Stimulated activated CD4-positive, alpha-beta T cell treated with anti-CD3 and anti-CD28 coated beads, Interleukin-2, amount 100 ng/mL, for 24 hours (primary cell): ENCODE measurements around the gene UGT1A9.
"Not testable (repeated sequence)": the region's sequence is repeated elsewhere in the genome, so short reads cannot be mapped to it uniquely, and the experiment has no call there.

Experiments used
- DNase-seq, 2 donors: peaks; one replicate each; pipeline ENCODE4 v3.0.0-alpha.2; 2020

Gene UGT1A9

DNA sequence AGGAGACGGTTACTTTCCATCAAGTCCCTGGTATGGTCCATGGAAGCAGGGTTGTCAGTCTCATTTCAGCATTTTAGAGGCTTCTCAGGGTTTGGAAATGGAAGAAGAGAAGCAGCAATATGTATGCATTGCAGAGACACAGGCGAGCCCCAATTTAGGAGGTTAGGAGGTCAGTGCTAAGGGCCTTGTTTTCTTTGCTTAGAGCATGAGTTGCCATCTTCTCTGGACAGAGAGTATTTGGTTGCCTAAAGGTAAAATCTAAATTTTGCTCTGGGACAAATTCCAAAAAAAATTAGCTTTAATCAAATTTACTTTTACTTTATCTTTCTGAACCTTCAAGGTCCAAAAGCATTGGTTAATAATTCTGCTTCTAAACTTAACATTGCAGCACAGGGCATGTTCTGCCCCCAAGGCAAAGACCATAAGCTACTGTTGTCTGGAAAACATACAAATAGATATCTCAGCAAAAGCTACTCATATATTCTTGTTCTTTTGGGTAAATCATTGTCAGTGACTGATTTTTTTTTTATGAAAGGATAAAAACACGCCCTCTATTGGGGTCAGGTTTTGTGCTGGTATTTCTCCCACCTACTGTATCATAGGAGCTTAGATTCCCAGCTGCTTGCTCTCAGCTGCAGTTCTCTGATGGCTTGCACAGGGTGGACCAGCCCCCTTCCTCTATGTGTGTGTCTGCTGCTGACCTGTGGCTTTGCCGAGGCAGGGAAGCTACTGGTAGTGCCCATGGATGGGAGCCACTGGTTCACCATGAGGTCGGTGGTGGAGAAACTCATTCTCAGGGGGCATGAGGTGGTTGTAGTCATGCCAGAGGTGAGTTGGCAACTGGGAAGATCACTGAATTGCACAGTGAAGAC, at the start of gene UGT1A9:
Gene UGT1A9, plus strand, starts transcription at position 609 of the 872 bp plus-strand sequence. Its CDS starts 37 bp downstream, at position 646.
- DNase-seq: no peak

DNA sequence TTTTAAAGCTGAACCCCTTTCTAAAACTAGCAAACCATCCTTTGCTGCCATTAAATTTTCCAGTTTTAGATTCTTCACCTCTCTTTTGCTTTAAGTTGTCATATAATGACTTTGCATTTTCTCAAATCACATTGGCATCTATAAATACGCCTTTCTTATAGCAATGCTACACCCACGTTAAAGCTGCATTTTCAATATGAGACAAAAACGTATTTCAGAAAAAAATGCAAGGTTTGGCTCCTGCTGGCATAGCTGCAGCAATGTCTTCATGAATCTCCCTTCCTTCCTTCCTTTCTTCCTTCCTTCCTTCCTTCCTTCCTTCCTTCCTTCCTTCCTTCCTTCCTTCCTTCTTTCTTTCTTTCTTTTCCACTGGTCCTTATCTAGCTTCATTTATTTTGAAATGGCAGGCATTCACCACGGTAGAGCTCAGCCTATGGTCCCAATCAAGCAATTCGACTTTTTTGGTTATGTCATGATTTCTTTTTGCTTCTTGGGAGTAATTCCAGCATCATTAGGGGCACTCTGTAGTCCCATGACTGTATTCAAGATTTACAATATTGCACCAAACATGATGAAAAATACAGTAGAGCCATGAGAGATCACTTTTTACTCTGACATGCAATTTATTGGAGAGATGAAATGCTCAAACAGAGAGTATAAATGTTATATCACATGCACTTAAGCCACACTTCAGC, 44.2 kb upstream of the UGT1A9 start:
- no peak for DNase-seq

DNA sequence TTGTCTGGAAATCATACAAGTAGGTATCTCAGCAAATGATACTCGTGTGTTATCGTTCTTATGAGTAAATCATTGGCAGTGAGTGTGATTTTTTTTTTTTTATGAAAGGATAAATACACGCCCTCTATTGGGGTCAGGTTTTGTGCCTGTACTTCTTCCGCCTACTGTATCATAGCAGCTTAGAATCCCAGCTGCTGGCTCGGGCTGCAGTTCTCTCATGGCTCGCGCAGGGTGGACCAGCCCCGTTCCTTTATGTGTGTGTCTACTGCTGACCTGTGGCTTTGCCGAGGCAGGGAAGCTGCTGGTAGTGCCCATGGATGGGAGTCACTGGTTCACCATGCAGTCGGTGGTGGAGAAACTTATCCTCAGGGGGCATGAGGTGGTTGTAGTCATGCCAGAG, 35.4 kb upstream of the UGT1A9 start, which contains the start of gene UGT1A10:
Gene UGT1A10, plus strand, starts transcription at position 143 of the 400 bp plus-strand sequence. Its CDS starts 75 bp downstream, at position 218.
- not testable (repeated sequence) for DNase-seq

DNA sequence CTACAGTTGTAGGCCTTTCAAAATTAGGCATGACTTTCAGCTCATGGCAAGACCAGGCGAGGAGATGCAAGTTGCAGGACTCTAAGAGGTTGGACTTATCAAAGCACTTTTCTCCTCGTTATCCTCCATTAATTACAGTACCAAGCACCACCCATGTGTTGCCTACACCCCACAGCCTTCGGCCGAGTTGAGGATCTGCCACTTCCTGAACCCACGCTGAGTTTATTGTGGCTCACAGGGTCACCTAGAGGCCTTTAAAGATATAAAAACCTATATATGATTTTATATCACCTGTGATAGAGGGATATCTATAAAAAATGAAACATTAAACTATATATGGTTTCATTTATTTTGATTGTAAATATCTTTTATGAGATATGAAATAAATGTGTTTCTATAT, 32.9 kb upstream of the UGT1A9 start:
- no peak for DNase-seq

DNA sequence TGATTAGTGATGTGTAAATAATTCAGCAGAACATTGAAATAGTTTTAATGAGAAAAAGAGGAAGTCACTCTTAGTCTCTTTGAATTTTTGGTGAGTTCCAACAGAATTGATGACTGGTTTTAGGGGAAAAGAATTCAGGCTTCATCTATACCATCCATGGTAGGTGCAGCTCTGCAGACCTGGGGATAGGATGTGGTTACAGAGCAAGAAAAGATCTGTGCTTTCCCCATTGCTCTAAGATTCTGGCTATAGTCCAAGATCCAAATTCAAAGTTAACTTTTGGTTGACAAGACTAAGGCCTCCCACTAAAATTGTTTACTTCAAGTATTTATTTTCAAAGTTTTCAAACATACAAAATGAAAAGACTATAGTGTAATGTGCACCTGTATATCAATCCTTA, 31.8 kb upstream of the UGT1A9 start:
- DNase-seq: no peak

DNA sequence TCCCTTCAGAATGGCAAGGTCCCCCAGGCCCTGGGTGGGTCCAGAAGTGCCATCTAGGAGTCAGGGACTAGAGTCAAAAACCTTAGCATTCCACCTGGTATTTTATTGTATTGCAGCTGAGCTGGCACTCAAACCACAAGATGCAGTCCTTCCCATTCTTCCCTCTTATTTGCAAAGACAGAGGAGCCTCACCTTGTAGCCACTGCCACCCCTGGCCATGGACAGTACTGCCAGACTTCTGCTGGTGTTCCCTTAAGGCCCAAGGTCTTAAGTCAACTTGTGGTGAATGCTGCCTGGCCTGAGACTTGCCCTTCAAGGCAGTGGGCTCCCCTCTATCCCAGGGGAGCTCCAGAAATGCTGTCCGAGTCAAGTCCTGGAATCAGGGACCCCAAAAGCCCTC, 28.6 kb upstream of the UGT1A9 start:
- DNase-seq: no peak

DNA sequence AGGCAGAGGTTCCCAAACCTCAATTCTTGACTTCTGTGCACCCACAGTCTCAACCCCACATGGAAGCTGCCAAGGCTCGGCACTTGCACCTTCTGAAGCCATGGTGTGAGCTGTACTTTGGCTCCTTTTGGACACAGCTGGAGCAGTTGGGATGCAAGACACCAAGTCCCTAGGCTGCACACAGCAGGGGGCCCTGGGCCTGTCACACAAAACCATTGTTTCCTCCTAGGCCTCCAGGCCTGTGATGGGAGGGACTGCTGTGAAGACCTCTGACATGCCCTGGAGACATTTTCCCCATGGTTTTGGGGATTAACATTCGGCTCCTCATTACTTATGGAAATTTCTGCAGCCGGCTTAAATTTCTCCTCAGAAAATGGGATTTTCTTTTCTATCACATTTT, 25.7 kb upstream of the UGT1A9 start:
- not testable (repeated sequence) for DNase-seq

DNA sequence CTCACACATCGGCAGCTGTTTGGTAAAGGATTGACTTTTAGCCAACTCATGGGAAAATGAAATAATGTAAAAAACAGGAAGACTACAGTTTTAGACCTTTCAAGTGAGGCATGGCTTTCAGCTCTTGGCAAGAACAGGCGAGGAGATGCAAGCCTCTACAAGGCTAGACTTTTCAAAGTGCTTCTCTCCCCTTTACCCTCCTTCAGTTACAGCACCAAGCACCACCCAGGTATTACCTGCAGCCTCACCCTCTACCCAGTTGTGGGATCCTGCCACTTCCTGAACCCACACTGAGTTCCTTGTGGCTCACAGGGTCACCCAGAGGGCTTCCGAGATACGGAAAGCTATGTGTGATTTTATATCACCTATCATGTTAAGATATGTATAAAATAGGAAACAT, 20.7 kb upstream of the UGT1A9 start:
- DNase-seq: no peak

DNA sequence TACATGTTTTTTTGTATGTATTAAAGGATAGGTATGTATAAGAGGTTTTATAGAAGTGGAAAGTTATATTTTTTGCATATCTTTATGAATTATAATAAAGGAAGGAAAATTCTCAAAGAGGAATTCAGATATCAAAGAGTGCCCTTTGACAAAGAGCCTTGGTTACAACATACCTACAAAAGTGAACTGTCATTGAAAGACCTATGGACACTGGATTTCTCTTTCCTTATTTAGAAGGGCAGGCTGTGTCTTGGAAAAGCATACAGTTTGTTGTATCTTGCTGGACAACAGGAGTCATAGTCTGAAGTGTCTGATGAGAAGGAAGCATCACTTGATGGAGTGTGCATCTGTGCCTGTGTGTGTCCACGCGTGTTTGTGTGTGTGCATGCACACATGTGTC, 20.3 kb upstream of the UGT1A9 start:
- no peak for DNase-seq

DNA sequence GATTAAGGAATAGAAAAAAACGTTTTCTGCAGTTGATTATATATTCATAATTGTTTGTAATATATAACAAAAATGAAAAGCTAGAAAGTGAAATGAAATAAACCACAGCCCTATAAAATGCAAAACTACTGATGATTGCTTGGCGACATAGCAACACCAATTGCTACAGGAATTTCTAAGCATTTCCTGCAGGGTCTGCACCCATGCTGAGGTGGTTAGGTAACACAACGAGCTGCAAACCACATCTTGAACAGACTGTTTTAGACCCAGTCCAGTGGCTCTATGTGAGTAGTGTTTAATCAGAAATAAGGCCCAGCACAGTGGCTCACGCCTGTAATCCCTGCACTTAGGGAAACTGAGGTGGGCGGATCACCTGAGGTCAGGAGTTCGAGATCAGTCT, 17.2 kb upstream of the UGT1A9 start:
- no peak for DNase-seq

DNA sequence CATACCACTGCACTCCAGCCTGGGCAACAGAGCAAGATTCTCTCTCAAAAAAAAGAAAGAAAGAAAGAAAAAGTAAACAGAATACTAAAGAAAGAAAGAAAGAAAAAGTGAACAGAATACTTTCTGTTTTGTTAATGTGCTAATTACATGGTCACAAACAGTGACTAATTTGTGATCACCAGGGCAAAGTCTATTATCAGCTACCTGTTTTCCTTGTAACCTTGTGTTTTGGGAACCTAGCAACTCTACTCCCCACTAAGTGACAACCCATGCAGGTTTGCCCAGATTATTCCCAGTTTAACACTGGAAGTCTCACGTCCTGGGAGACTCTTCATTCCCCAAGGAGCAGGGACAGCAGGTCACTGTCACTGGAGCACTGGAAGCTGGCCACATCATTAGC, 16.7 kb upstream of the UGT1A9 start:
- DNase-seq: no peak

DNA sequence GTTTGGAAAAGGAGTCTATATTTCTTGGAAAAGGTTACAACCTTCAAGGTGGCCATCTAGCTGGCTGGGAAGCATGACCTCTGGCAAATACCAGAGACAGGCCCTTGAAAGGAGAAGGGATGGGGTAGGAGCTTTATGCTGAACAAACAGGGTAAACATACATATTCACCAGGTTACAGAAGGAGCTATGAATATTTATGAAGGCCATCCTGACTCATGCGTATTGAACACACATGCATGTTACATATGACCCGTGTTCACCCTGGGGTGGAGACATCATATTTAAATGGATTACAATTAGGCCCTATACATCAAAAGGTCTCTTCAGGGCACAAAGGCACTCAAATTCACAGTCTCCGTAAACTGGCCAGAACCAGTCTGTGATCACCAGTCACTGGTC, 15.8 kb upstream of the UGT1A9 start:
- DNase-seq: not testable (repeated sequence)

DNA sequence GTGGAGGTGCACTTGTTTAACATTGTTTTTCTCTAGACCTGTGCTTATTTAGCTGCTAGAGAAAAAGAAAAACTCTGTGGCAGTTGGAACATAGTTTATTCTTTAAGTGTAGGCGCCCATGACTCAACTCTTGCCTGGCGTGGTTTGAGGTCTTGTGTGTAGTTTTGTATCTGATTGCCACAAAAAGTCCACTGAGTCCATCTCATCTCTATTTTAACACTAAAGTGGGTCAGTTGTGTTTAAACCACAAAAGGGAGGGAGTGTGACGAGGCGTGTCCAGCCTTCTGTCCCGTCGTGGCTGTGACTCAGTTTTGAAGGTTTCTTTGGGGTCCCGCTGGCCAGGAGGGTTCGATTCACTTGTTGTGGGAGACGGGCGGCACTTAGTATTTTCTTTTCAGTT, 15.3 kb upstream of the UGT1A9 start:
- no peak for DNase-seq

DNA sequence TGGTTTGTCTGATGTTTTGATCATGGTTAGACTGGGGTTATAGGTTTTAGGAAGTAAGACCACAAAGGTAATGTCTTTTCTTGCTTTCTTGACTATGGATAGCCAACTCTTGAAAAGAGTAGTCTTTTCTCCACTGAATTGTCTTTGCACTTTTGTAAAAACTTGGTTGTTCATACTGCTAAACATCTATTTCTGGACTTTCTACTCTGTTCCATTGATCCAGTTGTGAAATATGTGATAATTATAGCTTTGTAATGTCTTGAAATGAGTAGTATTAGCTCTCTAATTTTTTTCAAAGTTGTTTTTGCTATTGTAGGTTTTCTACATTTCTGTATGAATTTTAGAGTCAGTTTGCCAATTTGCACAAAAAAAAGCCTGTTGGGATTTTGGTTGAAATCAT, 13.1 kb upstream of the UGT1A9 start:
- DNase-seq: no peak

DNA sequence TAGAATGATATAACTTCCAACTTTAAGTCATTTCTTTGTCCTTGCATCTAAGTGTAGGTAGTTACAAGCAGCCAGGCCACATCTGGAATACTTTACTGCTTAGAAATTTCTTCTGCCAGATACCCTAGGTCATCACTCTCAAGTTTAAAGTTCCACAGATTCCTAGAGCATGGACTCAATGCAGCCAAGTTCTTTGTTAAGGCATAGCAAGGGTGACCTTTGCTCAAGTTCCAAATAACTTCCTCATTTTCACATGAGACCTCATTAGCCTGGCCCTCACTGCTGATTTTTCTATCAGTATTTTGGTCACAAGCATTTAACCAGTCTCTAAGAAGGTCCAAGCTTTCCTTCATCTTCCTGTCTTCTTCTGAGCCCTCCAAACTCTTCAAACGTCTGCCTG, 7.8 kb upstream of the UGT1A9 start:
- DNase-seq: no peak

DNA sequence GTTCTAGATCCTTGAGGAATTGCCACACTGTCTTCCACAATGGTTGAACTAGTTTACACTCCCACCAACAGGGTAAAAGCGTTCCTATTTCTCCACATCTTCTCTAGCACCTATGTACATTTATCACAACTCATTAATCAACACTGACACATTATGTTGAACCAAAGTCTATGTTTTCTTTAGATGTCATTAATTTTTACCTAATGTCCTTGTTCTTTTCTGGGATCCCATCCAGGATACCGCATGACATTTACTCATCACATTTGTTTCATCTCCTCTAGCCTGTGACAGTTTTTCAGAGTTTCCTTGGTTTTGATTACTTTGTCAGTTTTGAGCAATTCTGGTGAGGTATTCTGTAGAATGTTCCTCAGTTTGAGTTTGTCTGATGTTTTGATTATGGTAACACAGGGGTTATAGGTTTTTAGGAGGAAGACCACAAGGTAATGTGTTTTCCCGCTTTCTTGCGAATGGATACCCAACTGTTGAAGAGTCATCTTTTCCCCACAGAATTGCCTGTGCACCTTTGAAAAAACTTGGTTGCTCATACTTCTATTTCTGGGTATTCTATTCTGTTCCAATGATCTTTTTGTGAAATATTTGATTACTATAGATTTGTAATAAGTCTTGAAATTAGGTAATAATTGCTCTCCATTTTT, 3.0 kb upstream of the UGT1A9 start:
- DNase-seq: no peak

DNA sequence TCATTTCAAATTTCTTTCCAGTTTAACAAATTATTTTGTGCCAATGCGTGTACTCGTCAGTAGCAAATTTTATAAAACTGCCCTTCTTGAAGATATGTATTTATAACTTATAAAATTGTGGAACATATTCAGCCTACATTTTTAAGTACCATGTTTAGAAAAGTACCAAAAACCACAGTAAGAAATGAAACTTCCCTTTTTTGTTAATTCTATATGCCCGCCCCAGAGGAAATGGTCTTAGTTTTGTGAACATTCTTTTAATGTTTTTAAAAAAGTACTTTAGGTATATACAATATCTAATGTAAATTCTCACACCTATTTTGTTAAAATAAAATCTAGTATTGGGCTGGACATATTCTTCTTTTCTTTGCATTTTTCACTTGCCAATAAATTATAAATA, 1.2 kb downstream of the UGT1A9 start:
- DNase-seq: no peak

DNA sequence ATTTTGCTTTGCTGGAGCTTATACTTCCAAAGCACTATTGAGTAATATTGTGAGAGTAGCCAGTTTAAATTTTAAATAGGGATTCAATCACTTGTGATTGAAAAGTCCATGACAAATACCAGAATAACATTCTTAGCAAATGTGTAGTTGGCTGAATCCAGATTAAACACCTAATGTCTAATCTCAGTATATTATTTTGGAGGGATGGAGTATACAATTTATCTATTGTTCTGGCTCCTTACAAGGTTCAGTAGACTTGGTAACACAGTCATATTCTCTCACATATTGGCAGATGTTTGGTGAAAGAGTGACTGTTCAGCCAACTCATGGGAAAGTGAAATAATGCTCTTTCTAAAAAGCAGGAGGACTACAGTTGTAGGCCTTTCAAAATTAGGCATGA, 2.2 kb downstream of the UGT1A9 start:
- DNase-seq: no peak

DNA sequence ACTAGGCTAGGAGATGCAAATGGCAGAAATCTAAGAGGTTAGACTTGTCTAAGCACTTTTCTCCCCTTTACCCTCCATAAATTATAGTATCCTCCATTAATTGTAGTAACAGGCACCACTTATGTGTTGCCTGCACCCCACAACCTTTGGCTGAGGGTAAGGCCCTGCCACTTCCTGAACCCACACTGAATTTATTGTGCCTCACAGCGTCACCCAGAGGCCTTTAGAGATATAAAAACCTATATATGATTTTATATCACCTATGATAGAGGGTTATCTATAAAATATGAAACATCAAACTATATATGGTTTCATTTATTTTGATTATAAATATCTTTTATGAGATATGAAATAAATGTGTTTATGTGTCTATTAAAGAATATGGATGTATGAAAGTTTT, 2.6 kb downstream of the UGT1A9 start:
- no peak for DNase-seq

DNA sequence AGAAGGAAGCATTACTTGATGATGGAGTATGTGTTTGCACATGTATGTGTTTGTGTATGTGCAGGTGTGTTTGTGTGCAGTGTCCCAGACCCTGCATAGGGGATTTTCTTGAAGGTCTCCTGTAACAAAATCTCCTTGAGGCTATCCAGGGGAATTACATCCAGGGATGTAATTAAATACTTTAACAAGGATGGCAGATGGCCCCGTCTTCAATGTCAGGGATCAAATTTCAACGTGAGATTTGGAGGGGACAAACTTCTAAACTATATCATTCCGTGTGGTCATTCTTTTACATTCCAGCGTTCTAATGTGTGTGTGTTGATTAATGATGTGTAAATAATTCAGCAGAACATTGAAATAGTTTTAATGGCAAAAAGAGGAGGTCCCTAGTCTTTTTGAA, 3.3 kb downstream of the UGT1A9 start:
- no peak for DNase-seq

DNA sequence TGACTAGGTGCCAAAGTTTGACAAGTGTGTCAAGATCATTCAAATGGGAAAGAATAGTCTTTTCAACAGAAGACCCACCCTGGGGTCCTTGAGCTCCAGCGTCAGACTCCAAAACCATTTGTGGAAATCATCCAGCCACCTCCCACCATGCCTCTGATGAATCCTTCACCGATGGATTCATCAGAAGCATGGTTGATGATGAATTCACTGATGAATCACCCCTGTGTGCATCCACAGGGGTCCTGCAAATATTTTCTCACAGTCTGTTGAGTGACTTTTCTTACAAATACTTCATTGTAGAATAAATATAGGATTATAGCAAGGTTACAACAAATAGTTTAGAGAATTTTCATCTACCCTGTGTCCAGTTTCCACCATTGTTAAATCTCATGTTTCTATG, 4.3 kb downstream of the UGT1A9 start:
- DNase-seq: no peak

DNA sequence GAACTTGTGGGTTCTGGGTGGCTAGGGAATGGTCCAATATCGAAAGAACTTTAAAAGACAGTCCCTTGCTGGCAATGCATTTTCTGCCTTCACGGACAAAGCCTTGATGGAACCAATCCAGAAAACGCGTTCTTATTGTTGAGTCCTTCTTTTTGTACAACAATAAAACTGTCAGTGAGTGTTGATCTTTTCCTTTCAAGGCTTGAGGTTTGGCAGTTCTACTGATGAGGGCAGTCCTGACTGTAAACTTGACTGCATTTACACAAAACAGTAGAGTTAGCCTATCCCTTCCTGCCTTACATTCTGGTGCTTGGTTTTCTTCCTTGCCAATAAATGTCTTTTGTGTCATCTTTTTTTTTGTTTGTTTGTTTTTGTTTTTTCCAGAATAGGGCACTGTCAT, 7.5 kb downstream of the UGT1A9 start:
- no peak for DNase-seq

DNA sequence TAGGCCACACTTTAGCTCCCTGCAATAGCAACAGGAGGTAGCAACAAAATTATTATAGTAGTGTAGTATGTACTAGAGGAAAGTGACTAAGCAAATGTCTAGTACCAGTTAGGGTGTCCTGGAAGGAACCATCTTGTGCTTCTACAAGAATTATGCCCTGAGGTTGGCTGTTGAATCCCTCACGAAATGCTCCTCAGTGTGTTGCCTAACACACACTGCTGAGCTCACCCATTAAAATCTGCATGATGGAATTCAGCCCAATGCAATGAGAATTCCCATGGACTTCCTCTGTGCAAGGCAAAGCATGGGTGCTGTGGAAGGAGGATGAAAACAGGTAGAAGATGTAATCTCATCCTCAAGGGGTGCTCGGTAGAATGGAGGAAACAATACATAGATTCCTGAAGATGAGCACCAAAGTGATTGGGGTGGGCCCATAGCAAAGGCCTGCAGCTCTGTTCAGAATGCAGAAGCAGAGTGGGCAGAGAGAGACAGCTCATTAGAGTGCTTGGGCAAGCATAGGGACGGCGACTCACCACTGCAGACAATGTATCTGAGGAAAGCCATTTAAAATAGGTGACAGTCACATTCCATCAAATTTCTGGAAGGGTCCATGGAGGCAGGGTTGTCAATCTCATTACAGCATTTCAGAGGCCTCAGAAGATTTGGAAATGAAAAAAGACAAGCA, 8.8 kb downstream of the UGT1A9 start:
- DNase-seq: no peak
